Peyer's patch (tissue), 4 donors: ENCODE measurements around the gene TTLL8.

Source experiments
- CTCF ChIP-seq, 6 experiments: fragments of 450-650 bp in 4 of 6; fragments of 200-600 bp in 2 of 6; sonication (generic) in 1 of 6; IDR thresholded peaks; one replicate each; pipeline ENCODE4 v1.5.1; 2017 to 2019; ENCODE audit warnings: antibody characterized with exemption in 6 of 6, mild to moderate bottlenecking in 3 of 6, moderate library complexity in 1 of 6
- POLR2A ChIP-seq, 2 donors: fragments of 450-650 bp; IDR thresholded peaks; one replicate each; pipeline ENCODE4 v1.5.1; 2017; ENCODE audit warnings: antibody characterized with exemption in 2 of 2, mild to moderate bottlenecking in 2 of 2, moderate library complexity in 2 of 2

GRCh38 chr22:50001388-50002231 lies 56.5 kb downstream of the TTLL8 start:
- TF ChIP-seq CTCF (IDR thresholded peaks at IDR 0.05) (no peak), POLR2A (IDR thresholded peaks at IDR 0.05) (no peak)
